HEK293 (cell line): Measurements from ENCODE around the gene RAG1.

Experiments used
- CTCF ChIA-PET: fragments of 350-600 bp; formaldehyde crosslinking; extraction: SDS; loops from one replicate; lab custom pipeline; 2021; ENCODE audit warnings: antibody characterized with exemption; lab: Yijun Ruan, JAX
- POLR2A ChIA-PET: fragments of 300-600 bp; formaldehyde crosslinking; extraction: SDS; loops from one replicate; lab custom pipeline; 2020; ENCODE audit warnings: antibody characterized with exemption, inconsistent platforms; lab: Yijun Ruan, JAX
- H3K27ac ChIP-seq: fragments of 200-500 bp; sonication (Bioruptor generic); 2 replicates; pipeline ENCODE4 v1.5.1; 2014; ENCODE audit warnings: low read depth, low read length, control low read depth, inconsistent platforms; ENCODE audit errors: extremely low read depth
- H3K36me3 ChIP-seq, 2 experiments: fragments of 200-500 bp in 1 of 2; sonication (Bioruptor generic) in 1 of 2; 1 replicate in 1 of 2; 2 replicates in 1 of 2; pipeline ENCODE4 v1.5.1; 2014 to 2017; ENCODE audit warnings: inconsistent platforms in 2 of 2, low read length in 2 of 2; ENCODE audit not compliant: control insufficient read depth in 2 of 2, insufficient read depth in 1 of 2
- H3K4me1 ChIP-seq: fragments of 200-500 bp; sonication (Bioruptor generic); 2 replicates; pipeline ENCODE4 v1.5.1; 2014; ENCODE audit warnings: mild to moderate bottlenecking, low read length, inconsistent platforms; ENCODE audit not compliant: control insufficient read depth, insufficient read depth
- H3K4me3 ChIP-seq: 2 replicates; pipeline ENCODE4 v1.5.1; 2011; ENCODE audit warnings: low read depth, mild to moderate bottlenecking, control low read depth, low read length, moderate library complexity
- H3K9me3 ChIP-seq: fragments of 200-500 bp; sonication (Bioruptor generic); 2 replicates; pipeline ENCODE4 v1.5.1; 2014; ENCODE audit warnings: low read depth, low read length, inconsistent platforms; ENCODE audit not compliant: control insufficient read depth, insufficient read depth
- GLI4 ChIP-seq: fragments of 450-650 bp; formaldehyde crosslinking; IDR thresholded peaks from 2 replicates; pipeline ENCODE4 v1.5.1; 2016; ENCODE audit warnings: missing biosample characterization, missing genetic modification characterization
- HOXA7 ChIP-seq: sonication (generic); formaldehyde crosslinking; IDR thresholded peaks from 2 replicates; pipeline ENCODE4 v1.8.1; 2022; ENCODE audit warnings: missing genetic modification reagents, borderline replicate concordance
- HOXC10 ChIP-seq: sonication (generic); formaldehyde crosslinking; IDR thresholded peaks from 2 replicates; pipeline ENCODE4 v1.8.1; 2023; ENCODE audit warnings: mild to moderate bottlenecking, missing genetic modification reagents
- IKZF3 ChIP-seq: fragments of 450-650 bp; IDR thresholded peaks from 2 replicates; pipeline ENCODE4 v1.5.0; 2018; ENCODE audit warnings: missing biosample characterization, mild to moderate bottlenecking, missing genetic modification characterization, moderate library complexity
- SCRT2 ChIP-seq: fragments of 450-650 bp; formaldehyde crosslinking; IDR thresholded peaks from 2 replicates; pipeline ENCODE4 v1.5.1; 2016; ENCODE audit warnings: missing biosample characterization, missing genetic modification characterization
- SETDB1 ChIP-seq: IDR thresholded peaks from one replicate; pipeline ENCODE4 v1.6.1; 2017; ENCODE audit warnings: mild to moderate bottlenecking, low read length, moderate library complexity, mixed read lengths; ENCODE audit not compliant: insufficient read length
- SP2 ChIP-seq: fragments of 450-650 bp; formaldehyde crosslinking; IDR thresholded peaks from 2 replicates; pipeline ENCODE4 v1.5.1; 2016; ENCODE audit warnings: missing biosample characterization, missing genetic modification characterization
- ZBTB17 ChIP-seq: fragments of 450-650 bp; formaldehyde crosslinking; IDR thresholded peaks from 2 replicates; pipeline ENCODE4 v1.5.1; 2016; ENCODE audit warnings: missing biosample characterization, missing genetic modification characterization
- ZBTB44 ChIP-seq: fragments of 450-650 bp; IDR thresholded peaks from 2 replicates; pipeline ENCODE4 v1.5.1; 2018; ENCODE audit warnings: missing biosample characterization, mild to moderate bottlenecking, missing genetic modification characterization
- ZFP37 ChIP-seq: fragments of 450-650 bp; formaldehyde crosslinking; IDR thresholded peaks from 2 replicates; pipeline ENCODE4 v1.5.1; 2016; ENCODE audit warnings: missing biosample characterization, missing genetic modification characterization
- ZNF10 ChIP-seq: fragments of 450-650 bp; formaldehyde crosslinking; IDR thresholded peaks from 2 replicates; pipeline ENCODE4 v1.5.1; 2017; ENCODE audit warnings: missing biosample characterization, missing genetic modification characterization
- ZNF112 ChIP-seq: fragments of 450-650 bp; formaldehyde crosslinking; IDR thresholded peaks from 2 replicates; pipeline ENCODE4 v1.5.0; 2017; ENCODE audit warnings: missing biosample characterization, missing genetic modification characterization
- ZNF133 ChIP-seq: fragments of 450-650 bp; formaldehyde crosslinking; IDR thresholded peaks from 2 replicates; pipeline ENCODE4 v1.5.1; 2016; ENCODE audit warnings: missing biosample characterization, missing genetic modification characterization
- ZNF211 ChIP-seq: fragments of 450-650 bp; formaldehyde crosslinking; IDR thresholded peaks from 2 replicates; pipeline ENCODE4 v1.5.1; 2016; ENCODE audit warnings: low read depth, missing biosample characterization, missing genetic modification characterization
- ZNF239 ChIP-seq: fragments of 450-650 bp; formaldehyde crosslinking; IDR thresholded peaks from 2 replicates; pipeline ENCODE4 v1.5.1; 2016; ENCODE audit warnings: missing biosample characterization, missing genetic modification characterization
- ZNF366 ChIP-seq: fragments of 450-650 bp; formaldehyde crosslinking; conservative IDR thresholded peaks from 2 replicates; pipeline ENCODE4 v1.5.1; 2016; ENCODE audit warnings: missing biosample characterization, missing genetic modification characterization
- ZNF416 ChIP-seq: fragments of 450-650 bp; formaldehyde crosslinking; IDR thresholded peaks from 2 replicates; pipeline ENCODE4 v1.5.1; 2016; ENCODE audit warnings: missing biosample characterization, missing genetic modification characterization
- ZNF544 ChIP-seq: fragments of 450-650 bp; formaldehyde crosslinking; IDR thresholded peaks from 2 replicates; pipeline ENCODE4 v1.5.0; 2017; ENCODE audit warnings: missing biosample characterization, missing genetic modification characterization
- ZNF580 ChIP-seq: fragments of 450-650 bp; formaldehyde crosslinking; IDR thresholded peaks from 2 replicates; pipeline ENCODE4 v1.5.1; 2016; ENCODE audit warnings: missing biosample characterization, missing genetic modification characterization
- ZNF664 ChIP-seq: fragments of 450-650 bp; formaldehyde crosslinking; IDR thresholded peaks from 2 replicates; pipeline ENCODE4 v1.5.1; 2016; ENCODE audit warnings: missing biosample characterization, missing genetic modification characterization
- ZXDB ChIP-seq: fragments of 450-650 bp; formaldehyde crosslinking; IDR thresholded peaks from 2 replicates; pipeline ENCODE4 v1.5.1; 2016; ENCODE audit warnings: missing biosample characterization, missing genetic modification characterization
- TF ChIP-seq, protein P1 (sequence below): fragments of 450-650 bp; formaldehyde crosslinking; IDR thresholded peaks from 2 replicates; pipeline ENCODE4 v1.5.1; 2016; ENCODE audit warnings: missing biosample characterization, missing genetic modification characterization
- TF ChIP-seq, protein P2 (sequence below): fragments of 450-650 bp; formaldehyde crosslinking; conservative IDR thresholded peaks from 2 replicates; pipeline ENCODE4 v1.5.1; 2016; ENCODE audit warnings: low read depth, missing biosample characterization, missing genetic modification characterization
- TF ChIP-seq, protein P3 (sequence below): fragments of 450-650 bp; formaldehyde crosslinking; IDR thresholded peaks from 2 replicates; pipeline ENCODE4 v1.5.1; 2016; ENCODE audit warnings: missing biosample characterization, missing genetic modification characterization

The RAG1 gene

DNA sequence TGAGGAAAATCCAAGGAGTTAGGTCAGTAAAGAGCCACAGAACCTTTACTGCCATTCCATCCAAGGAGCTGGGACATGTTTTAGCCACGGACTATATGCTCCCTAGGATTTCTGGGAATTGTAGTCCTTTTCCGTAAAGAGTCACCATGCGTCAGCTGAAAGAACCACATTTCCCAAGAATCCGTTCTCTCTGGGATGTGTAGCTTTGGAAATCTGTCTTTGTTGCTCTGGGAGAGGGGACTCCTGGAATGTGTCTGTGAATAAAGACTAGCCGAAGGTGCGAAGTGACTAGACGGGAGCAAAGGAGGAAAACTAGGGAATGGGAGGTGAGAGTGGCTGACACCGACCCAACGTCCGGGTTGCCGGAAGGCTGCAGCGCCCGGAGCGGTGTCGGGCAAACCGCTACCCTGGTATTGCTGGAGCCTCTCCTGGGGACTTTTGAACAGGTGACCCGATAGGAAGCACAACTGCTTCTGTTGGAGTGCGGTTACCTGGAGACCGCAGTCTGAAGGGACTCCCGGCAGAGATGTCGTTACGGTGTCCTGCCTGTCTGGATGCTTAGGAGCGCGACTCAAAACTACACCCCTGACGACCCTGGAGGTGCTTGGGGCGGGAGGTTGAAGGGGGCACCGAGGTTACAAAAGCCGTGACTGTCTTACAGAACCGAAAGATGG lies 26.6 kb downstream of the RAG1 start, which contains the start of gene IFTAP:
Gene IFTAP (plus strand): TSS at position 187 of the 674 bp plus-strand sequence. CDS start 15,602 bp downstream, outside the sequence.
- Histone ChIP-seq H3K4me1 (no peaks in the 10 kb centered on the region), H3K4me3 (peak within 1 kb of the TSS; percentile 81), H3K27ac (no peak within 1 kb of the TSS), H3K36me3 (no peaks in the 10 kb centered on the region), H3K9me3 (no peaks in the 10 kb centered on the region)
- CTCF ChIA-PET: no interaction called here
- POLR2A ChIA-PET: interaction anchor here (0.6 to 0.9 kb wide), 3 partner anchors 9 to 906 kb away, joined by 3 to 4 read pairs (median 3); no protein-coding TSS in a partner anchor
- no peak for TF ChIP-seq ZNF544 (tag by site-specific recombination)
- TF ChIP-seq ZNF416 (tag by site-specific recombination): no peak
- TF ChIP-seq, protein P1, sequence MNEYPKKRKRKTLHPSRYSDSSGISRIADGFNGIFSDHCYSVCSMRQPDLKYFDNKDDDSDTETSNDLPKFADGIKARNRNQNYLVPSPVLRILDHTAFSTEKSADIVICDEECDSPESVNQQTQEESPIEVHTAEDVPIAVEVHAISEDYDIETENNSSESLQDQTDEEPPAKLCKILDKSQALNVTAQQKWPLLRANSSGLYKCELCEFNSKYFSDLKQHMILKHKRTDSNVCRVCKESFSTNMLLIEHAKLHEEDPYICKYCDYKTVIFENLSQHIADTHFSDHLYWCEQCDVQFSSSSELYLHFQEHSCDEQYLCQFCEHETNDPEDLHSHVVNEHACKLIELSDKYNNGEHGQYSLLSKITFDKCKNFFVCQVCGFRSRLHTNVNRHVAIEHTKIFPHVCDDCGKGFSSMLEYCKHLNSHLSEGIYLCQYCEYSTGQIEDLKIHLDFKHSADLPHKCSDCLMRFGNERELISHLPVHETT (tag by site-specific recombination): peak; percentile 68
- peak; percentile 94 for TF ChIP-seq IKZF3 (tag by site-specific recombination)
- no peak for TF ChIP-seq HOXA7 (CRISPR knock-in tag)
- TF ChIP-seq, protein P2, sequence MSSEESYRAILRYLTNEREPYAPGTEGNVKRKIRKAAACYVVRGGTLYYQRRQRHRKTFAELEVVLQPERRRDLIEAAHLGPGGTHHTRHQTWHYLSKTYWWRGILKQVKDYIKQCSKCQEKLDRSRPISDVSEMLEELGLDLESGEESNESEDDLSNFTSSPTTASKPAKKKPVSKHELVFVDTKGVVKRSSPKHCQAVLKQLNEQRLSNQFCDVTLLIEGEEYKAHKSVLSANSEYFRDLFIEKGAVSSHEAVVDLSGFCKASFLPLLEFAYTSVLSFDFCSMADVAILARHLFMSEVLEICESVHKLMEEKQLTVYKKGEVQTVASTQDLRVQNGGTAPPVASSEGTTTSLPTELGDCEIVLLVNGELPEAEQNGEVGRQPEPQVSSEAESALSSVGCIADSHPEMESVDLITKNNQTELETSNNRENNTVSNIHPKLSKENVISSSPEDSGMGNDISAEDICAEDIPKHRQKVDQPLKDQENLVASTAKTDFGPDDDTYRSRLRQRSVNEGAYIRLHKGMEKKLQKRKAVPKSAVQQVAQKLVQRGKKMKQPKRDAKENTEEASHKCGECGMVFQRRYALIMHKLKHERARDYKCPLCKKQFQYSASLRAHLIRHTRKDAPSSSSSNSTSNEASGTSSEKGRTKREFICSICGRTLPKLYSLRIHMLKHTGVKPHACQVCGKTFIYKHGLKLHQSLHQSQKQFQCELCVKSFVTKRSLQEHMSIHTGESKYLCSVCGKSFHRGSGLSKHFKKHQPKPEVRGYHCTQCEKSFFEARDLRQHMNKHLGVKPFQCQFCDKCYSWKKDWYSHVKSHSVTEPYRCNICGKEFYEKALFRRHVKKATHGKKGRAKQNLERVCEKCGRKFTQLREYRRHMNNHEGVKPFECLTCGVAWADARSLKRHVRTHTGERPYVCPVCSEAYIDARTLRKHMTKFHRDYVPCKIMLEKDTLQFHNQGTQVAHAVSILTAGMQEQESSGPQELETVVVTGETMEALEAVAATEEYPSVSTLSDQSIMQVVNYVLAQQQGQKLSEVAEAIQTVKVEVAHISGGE (tag by site-specific recombination): peak; percentile 99
- TF ChIP-seq HOXC10 (CRISPR knock-in tag): no peak
- peak; percentile 54 for TF ChIP-seq SP2 (tag by site-specific recombination)
- TF ChIP-seq ZNF133 (tag by site-specific recombination): no peak
- peak; percentile 91 for TF ChIP-seq SETDB1
- peak; percentile 56; the same call in 1 of the 2 replicates for TF ChIP-seq ZNF664 (tag by site-specific recombination)
- TF ChIP-seq ZNF211 (tag by site-specific recombination): no peak
- TF ChIP-seq, protein P3, sequence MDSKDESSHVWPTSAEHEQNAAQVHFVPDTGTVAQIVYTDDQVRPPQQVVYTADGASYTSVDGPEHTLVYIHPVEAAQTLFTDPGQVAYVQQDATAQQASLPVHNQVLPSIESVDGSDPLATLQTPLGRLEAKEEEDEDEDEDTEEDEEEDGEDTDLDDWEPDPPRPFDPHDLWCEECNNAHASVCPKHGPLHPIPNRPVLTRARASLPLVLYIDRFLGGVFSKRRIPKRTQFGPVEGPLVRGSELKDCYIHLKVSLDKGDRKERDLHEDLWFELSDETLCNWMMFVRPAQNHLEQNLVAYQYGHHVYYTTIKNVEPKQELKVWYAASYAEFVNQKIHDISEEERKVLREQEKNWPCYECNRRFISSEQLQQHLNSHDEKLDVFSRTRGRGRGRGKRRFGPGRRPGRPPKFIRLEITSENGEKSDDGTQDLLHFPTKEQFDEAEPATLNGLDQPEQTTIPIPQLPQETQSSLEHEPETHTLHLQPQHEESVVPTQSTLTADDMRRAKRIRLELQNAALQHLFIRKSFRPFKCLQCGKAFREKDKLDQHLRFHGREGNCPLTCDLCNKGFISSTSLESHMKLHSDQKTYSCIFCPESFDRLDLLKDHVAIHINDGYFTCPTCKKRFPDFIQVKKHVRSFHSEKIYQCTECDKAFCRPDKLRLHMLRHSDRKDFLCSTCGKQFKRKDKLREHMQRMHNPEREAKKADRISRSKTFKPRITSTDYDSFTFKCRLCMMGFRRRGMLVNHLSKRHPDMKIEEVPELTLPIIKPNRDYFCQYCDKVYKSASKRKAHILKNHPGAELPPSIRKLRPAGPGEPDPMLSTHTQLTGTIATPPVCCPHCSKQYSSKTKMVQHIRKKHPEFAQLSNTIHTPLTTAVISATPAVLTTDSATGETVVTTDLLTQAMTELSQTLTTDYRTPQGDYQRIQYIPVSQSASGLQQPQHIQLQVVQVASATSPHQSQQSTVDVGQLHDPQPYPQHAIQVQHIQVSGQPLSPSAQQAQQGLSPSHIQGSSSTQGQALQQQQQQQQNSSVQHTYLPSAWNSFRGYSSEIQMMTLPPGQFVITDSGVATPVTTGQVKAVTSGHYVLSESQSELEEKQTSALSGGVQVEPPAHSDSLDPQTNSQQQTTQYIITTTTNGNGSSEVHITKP (tag by site-specific recombination): peak; percentile 82
- no peak for TF ChIP-seq ZNF112 (tag by site-specific recombination)
- TF ChIP-seq SCRT2 (tag by site-specific recombination): peak; percentile 83
- TF ChIP-seq ZNF580 (tag by site-specific recombination): peak; percentile 79
- 0 out of 2 replicates have a peak, but pooled peaks have one; percentile 26 for TF ChIP-seq GLI4 (tag by site-specific recombination)
- TF ChIP-seq ZNF239 (tag by site-specific recombination): no peak
- 0 out of 2 replicates have a peak, but pooled peaks have one; percentile 40 for TF ChIP-seq ZNF366 (tag by site-specific recombination)
- peak; percentile 93 for TF ChIP-seq ZXDB
- peak; percentile 90 for TF ChIP-seq ZBTB17 (tag by site-specific recombination)
- 0 out of 2 replicates have a peak, but pooled peaks have one; percentile 37 for TF ChIP-seq ZFP37
- TF ChIP-seq ZNF10 (tag by site-specific recombination): no peak
- no peak for TF ChIP-seq ZBTB44
